Duodenal mucosa (tissue), 2 donors: ENCODE results near the gene CCDC197.

ENCODE experiments used
- H3K27ac ChIP-seq: one replicate; pipeline ENCODE4 v1.7.0; 2013; ENCODE audit warnings: low read depth, low read length
- H3K27me3 ChIP-seq, 2 donors: one replicate each; pipeline ENCODE4 v1.7.0; 2013; ENCODE audit warnings: low read length in 2 of 2, control low read depth in 1 of 2; ENCODE audit not compliant: insufficient read depth in 2 of 2, control insufficient read depth in 1 of 2
- H3K36me3 ChIP-seq, 2 donors: one replicate each; pipeline ENCODE4 v1.7.0; 2013; ENCODE audit warnings: low read length in 2 of 2, control low read depth in 1 of 2; ENCODE audit not compliant: insufficient read depth in 2 of 2, control insufficient read depth in 1 of 2
- H3K4me1 ChIP-seq, 2 donors: one replicate each; pipeline ENCODE4 v1.7.0; 2013; ENCODE audit warnings: low read length in 2 of 2, control low read depth in 1 of 2; ENCODE audit not compliant: insufficient read depth in 2 of 2, control insufficient read depth in 1 of 2
- H3K4me3 ChIP-seq, 2 donors: one replicate each; pipeline ENCODE4 v1.7.0; 2013; ENCODE audit warnings: low read length in 2 of 2, low read depth in 1 of 2
- H3K9ac ChIP-seq, 2 donors: one replicate each; pipeline ENCODE4 v1.7.0; 2013; ENCODE audit warnings: low read length in 2 of 2, low read depth in 1 of 2
- H3K9me3 ChIP-seq, 2 donors: one replicate each; pipeline ENCODE4 v1.7.0; 2013; ENCODE audit warnings: low read length in 2 of 2, control low read depth in 1 of 2; ENCODE audit not compliant: control insufficient read depth in 1 of 2

The CCDC197 gene

GRCh38 chr14:93962701-93963601 is 34.1 kb upstream of the CCDC197 start:
- H3K27ac ChIP-seq: peak overlapping the region; percentile 90
- peak overlapping the region in 1 of 2 donors; percentile 41 for H3K9ac ChIP-seq
- peaks cover 64 to 69% of the 10 kb centered on the region in 2 donors for H3K4me1 ChIP-seq
- no peak overlapping the region for H3K4me3 ChIP-seq
- H3K9me3 ChIP-seq: no peaks in the 10 kb centered on the region
- H3K27me3 ChIP-seq: no peaks in the 10 kb centered on the region
- no peaks in the 10 kb centered on the region for H3K36me3 ChIP-seq

- Histone ChIP-seq H3K4me3 (no peak overlapping the region), H3K9ac (no peak overlapping the region), H3K27ac (no peak overlapping the region), H3K9me3 (no peaks in the 10 kb centered on the region), H3K36me3 (no peaks in the 10 kb centered on the region), H3K27me3 (no peaks in the 10 kb centered on the region), H3K4me1 (peaks cover 60 to 61% of the 10 kb centered on the region in 2 donors)
Observed at GRCh38 chr14:93963692-93964091, 33.4 kb upstream of the CCDC197 start.

GRCh38 chr14:93964281-93964680 is 32.8 kb upstream of the CCDC197 start:
- Histone ChIP-seq H3K4me3 (no peak overlapping the region), H3K4me1 (peaks cover 56 to 59% of the 10 kb centered on the region in 2 donors), H3K36me3 (no peaks in the 10 kb centered on the region), H3K27ac (no peak overlapping the region), H3K9ac (no peak overlapping the region), H3K27me3 (no peaks in the 10 kb centered on the region), H3K9me3 (no peaks in the 10 kb centered on the region)

GRCh38 chr14:93964820-93965286 is 32.2 kb upstream of the CCDC197 start:
- H3K4me1 ChIP-seq: peaks cover 54 to 59% of the 10 kb centered on the region in 2 donors
- no peak overlapping the region for H3K27ac ChIP-seq
- no peak overlapping the region for H3K9ac ChIP-seq
- H3K9me3 ChIP-seq: no peaks in the 10 kb centered on the region
- H3K4me3 ChIP-seq: no peak overlapping the region
- no peaks in the 10 kb centered on the region for H3K36me3 ChIP-seq
- H3K27me3 ChIP-seq: no peaks in the 10 kb centered on the region

GRCh38 chr14:93965287-93965821 is 31.7 kb upstream of the CCDC197 start:
- Histone ChIP-seq H3K27ac (no peak overlapping the region), H3K27me3 (no peaks in the 10 kb centered on the region), H3K4me1 (peaks cover 54 to 61% of the 10 kb centered on the region in 2 donors)

GRCh38 chr14:93965946-93966474 is 31.1 kb upstream of the CCDC197 start:
- no peak overlapping the region for H3K27ac ChIP-seq
- H3K36me3 ChIP-seq: no peaks in the 10 kb centered on the region
- no peak overlapping the region for H3K4me3 ChIP-seq
- no peaks in the 10 kb centered on the region for H3K9me3 ChIP-seq
- H3K9ac ChIP-seq: no peak overlapping the region
- H3K4me1 ChIP-seq: peaks cover 57 to 64% of the 10 kb centered on the region in 2 donors
- H3K27me3 ChIP-seq: no peaks in the 10 kb centered on the region

More at GRCh38 chr14:93965287-93965821, 31.7 kb upstream of the CCDC197 start:
- Histone ChIP-seq H3K9ac (no peak overlapping the region), H3K4me3 (no peak overlapping the region), H3K36me3 (no peaks in the 10 kb centered on the region), H3K9me3 (no peaks in the 10 kb centered on the region)

GRCh38 chr14:93967637-93968250 is 29.4 kb upstream of the CCDC197 start:
- H3K27ac ChIP-seq: no peak overlapping the region
- no peak overlapping the region for H3K4me3 ChIP-seq
- no peaks in the 10 kb centered on the region for H3K36me3 ChIP-seq
- no peaks in the 10 kb centered on the region for H3K9me3 ChIP-seq
- H3K9ac ChIP-seq: no peak overlapping the region
- peaks cover 59 to 67% of the 10 kb centered on the region in 2 donors for H3K4me1 ChIP-seq
- no peaks in the 10 kb centered on the region for H3K27me3 ChIP-seq

- Histone ChIP-seq H3K4me1 (peaks cover 48 to 58% of the 10 kb centered on the region in 2 donors), H3K36me3 (no peaks in the 10 kb centered on the region), H3K9me3 (no peaks in the 10 kb centered on the region), H3K27me3 (no peaks in the 10 kb centered on the region), H3K9ac (no peak overlapping the region), H3K27ac (no peak overlapping the region), H3K4me3 (no peak overlapping the region)
Observed at GRCh38 chr14:93969082-93969828, 27.8 kb upstream of the CCDC197 start.

- no peak overlapping the region for H3K27ac ChIP-seq
- no peaks in the 10 kb centered on the region for H3K27me3 ChIP-seq
- peaks cover 55 to 57% of the 10 kb centered on the region in 2 donors for H3K4me1 ChIP-seq
- peak overlapping the region; percentile 35 to 69 for H3K9ac ChIP-seq
- H3K4me3 ChIP-seq: peak overlapping the region; percentile 55 to 74
- no peaks in the 10 kb centered on the region for H3K36me3 ChIP-seq
- H3K9me3 ChIP-seq: no peaks in the 10 kb centered on the region
Observed at GRCh38 chr14:93970585-93970964, 26.5 kb upstream of the CCDC197 start.
